PC-9 (cell line): ENCODE results near the gene TOGARAM2. TPM values are rescaled to one million over a fixed set of nuclear protein-coding genes. Genes with fewer than 3 reads are reported as not detected.

Experiments
- Bru-seq: library from RNA; stranded (reverse); fragments of 400-500 nt; gene quantifications from one replicate; lab custom pipeline; 2021; lab: Mats Ljungman, UMichigan
- BruChase-seq, 2 experiments: library from RNA; stranded (reverse); fragments of 400-500 nt; gene quantifications; one replicate each; lab custom pipeline; 2021; lab: Mats Ljungman, UMichigan
- BruUV-seq: library from RNA; stranded (reverse); fragments of 400-500 nt; replicated peaks from 2 replicates; lab custom pipeline; 2021; lab: Mats Ljungman, UMichigan
- CTCF ChIA-PET: fragments of 300-600 bp; sonication (Branson Sonifier 250); formaldehyde crosslinking; loops from one replicate; lab custom pipeline; 2022; ENCODE audit warnings: antibody characterized with exemption; lab: Charles Lee
- POLR2A ChIA-PET: fragments of 300-600 bp; sonication (Branson Sonifier 250); formaldehyde crosslinking; loops from one replicate; lab custom pipeline; 2022; ENCODE audit warnings: antibody characterized with exemption; ENCODE audit not compliant: unreplicated experiment; lab: Charles Lee
- DNase-seq, 2 experiments: peaks; one replicate each; pipeline versions ENCODE4 v3.0.0 to v3.0.0-alpha.2; 2015 to 2022; ENCODE audit warnings: mixed read lengths in 1 of 2
- H2AFZ ChIP-seq: fragments of 200-600 bp; sonication (generic); 2 replicates; pipeline ENCODE4 v1.8.1; 2017; ENCODE audit warnings: antibody characterized with exemption
- H3F3A ChIP-seq: fragments of 200-600 bp; sonication (generic); 2 replicates; pipeline ENCODE4 v1.8.1; 2017; ENCODE audit warnings: antibody characterized with exemption, mild to moderate bottlenecking, low read depth; ENCODE audit not compliant: insufficient read depth
- H3K27ac ChIP-seq: fragments of 200-600 bp; sonication (generic); 2 replicates; pipeline ENCODE4 v1.6.1; 2016; ENCODE audit warnings: mixed run types
- H3K27me3 ChIP-seq: fragments of 200-600 bp; sonication (generic); 2 replicates; pipeline ENCODE4 v1.6.1; 2016; ENCODE audit warnings: low read depth, mixed run types; ENCODE audit not compliant: insufficient read depth
- H3K36me3 ChIP-seq: fragments of 200-600 bp; sonication (generic); 2 replicates; pipeline ENCODE4 v1.6.1; 2016; ENCODE audit warnings: low read depth, mixed run types
- H3K4me1 ChIP-seq: fragments of 200-600 bp; sonication (generic); replicated peaks from 2 replicates; pipeline ENCODE4 v1.6.1; 2016; ENCODE audit warnings: mixed run types; ENCODE audit not compliant: insufficient read depth
- H3K4me2 ChIP-seq: fragments of 200-600 bp; sonication (generic); 2 replicates; pipeline ENCODE4 v1.6.1; 2017; ENCODE audit warnings: mixed run types
- H3K4me3 ChIP-seq: fragments of 200-600 bp; sonication (generic); 2 replicates; pipeline ENCODE4 v1.6.1; 2016; ENCODE audit warnings: mixed run types
- H3K79me2 ChIP-seq: fragments of 200-600 bp; sonication (generic); 2 replicates; pipeline ENCODE4 v1.6.1; 2017; ENCODE audit warnings: low read depth, mixed run types
- H3K9me2 ChIP-seq: fragments of 200-600 bp; sonication (generic); 2 replicates; pipeline ENCODE4 v1.8.1; 2017; ENCODE audit warnings: mild to moderate bottlenecking; ENCODE audit not compliant: insufficient read depth
- H3K9me3 ChIP-seq: fragments of 200-600 bp; sonication (generic); 2 replicates; pipeline ENCODE4 v1.8.1; 2016; ENCODE audit warnings: low read depth; ENCODE audit not compliant: insufficient read depth
- H4K20me1 ChIP-seq: fragments of 200-600 bp; sonication (generic); 2 replicates; pipeline ENCODE4 v1.8.1; 2017; ENCODE audit not compliant: insufficient read depth
- EZH2 ChIP-seq: fragments of 200-600 bp; sonication (generic); IDR thresholded peaks from 2 replicates; pipeline ENCODE4 v1.8.0; 2017; ENCODE audit warnings: antibody characterized with exemption, low read depth
- intact Hi-C: fragments of 100-400 bp; cut with micrococcal nuclease; formaldehyde crosslinking; loops from one replicate; pipeline ENCODE4 v1.10.0; 2022; ENCODE audit not compliant: unreplicated experiment
- long read RNA-seq: library from polyadenylated mRNA; stranded (forward); transcript quantifications from one replicate; pipeline ENCODE4 v2.0.0, GENCODE V29; 2022
- total RNA-seq: library from RNA; stranded (reverse); gene quantifications from 2 replicates; pipeline ENCODE4 v1.2.3, GENCODE V29; 2021
- TF ChIP-seq, protein P1 (sequence below): fragments of 200-600 bp; sonication (generic); conservative IDR thresholded peaks from 2 replicates; pipeline ENCODE4 v1.6.1; 2017; ENCODE audit warnings: mixed run types, antibody characterized with exemption, mild to moderate bottlenecking, moderate library complexity

The TOGARAM2 gene
- 0.44 and 0.45 TPM in 2 replicates for total RNA-seq
- Bru-seq, nascent RNA: percentile 18 among the genes with signal in this experiment
- BruChase-seq, experiment 1, labeled RNA remaining after a 2-hour chase: percentile 17 among the genes with signal in this experiment
- percentile 23 among the genes with signal in this experiment for BruChase-seq, experiment 2, labeled RNA remaining after a 6-hour chase
- long read RNA-seq: 0 reads

- no peak within 1 kb of the TSS for H2AFZ ChIP-seq
- no peaks in the 10 kb centered on the region for H3K79me2 ChIP-seq
- H3K9me2 ChIP-seq: no peaks in the 10 kb centered on the region
- no peak within 1 kb of the TSS for H3K4me2 ChIP-seq
- H3K4me3 ChIP-seq: no peak within 1 kb of the TSS
- BruUV-seq: no TSS peak
- H3K36me3 ChIP-seq: no peaks in the 10 kb centered on the region
- H3K9me3 ChIP-seq: no peaks in the 10 kb centered on the region
- no peak for DNase-seq
- H3K27me3 ChIP-seq: no peaks in the 10 kb centered on the region
- H3K4me1 ChIP-seq: peaks cover 31% of the 10 kb centered on the region
- intact Hi-C loops: no loop called here
- ChIA-PET POLR2A (no interaction called here), CTCF (no interaction called here)
- H3F3A ChIP-seq: peaks cover 8% of the 10 kb centered on the region; the same call in 1 of the 2 replicates
- no peak for TF ChIP-seq EZH2
- TF ChIP-seq, protein P1, sequence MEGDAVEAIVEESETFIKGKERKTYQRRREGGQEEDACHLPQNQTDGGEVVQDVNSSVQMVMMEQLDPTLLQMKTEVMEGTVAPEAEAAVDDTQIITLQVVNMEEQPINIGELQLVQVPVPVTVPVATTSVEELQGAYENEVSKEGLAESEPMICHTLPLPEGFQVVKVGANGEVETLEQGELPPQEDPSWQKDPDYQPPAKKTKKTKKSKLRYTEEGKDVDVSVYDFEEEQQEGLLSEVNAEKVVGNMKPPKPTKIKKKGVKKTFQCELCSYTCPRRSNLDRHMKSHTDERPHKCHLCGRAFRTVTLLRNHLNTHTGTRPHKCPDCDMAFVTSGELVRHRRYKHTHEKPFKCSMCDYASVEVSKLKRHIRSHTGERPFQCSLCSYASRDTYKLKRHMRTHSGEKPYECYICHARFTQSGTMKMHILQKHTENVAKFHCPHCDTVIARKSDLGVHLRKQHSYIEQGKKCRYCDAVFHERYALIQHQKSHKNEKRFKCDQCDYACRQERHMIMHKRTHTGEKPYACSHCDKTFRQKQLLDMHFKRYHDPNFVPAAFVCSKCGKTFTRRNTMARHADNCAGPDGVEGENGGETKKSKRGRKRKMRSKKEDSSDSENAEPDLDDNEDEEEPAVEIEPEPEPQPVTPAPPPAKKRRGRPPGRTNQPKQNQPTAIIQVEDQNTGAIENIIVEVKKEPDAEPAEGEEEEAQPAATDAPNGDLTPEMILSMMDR: no peak
- H4K20me1 ChIP-seq: no peaks in the 10 kb centered on the region
- no peak within 1 kb of the TSS for H3K27ac ChIP-seq
Observed at GRCh38 chr2:28981016-28981441, at the start of gene TOGARAM2. Gene TOGARAM2, plus strand, starts transcription at chr2:28981298. Its CDS starts 13,537 bp downstream, at chr2:28994835.

GRCh38 chr2:28934769-28935168, 46.3 kb upstream of the TOGARAM2 start:
- no peaks in the 10 kb centered on the region for H3K9me3 ChIP-seq
- peaks cover 28% of the 10 kb centered on the region for H3K79me2 ChIP-seq
- H2AFZ ChIP-seq: no peak overlapping the region
- ChIA-PET CTCF (no interaction called here), POLR2A (no interaction called here)
- no peak overlapping the region for H3K27ac ChIP-seq
- intact Hi-C loops: loop anchor here (10.0 kb wide), 1 partner anchor 110 kb away; no protein-coding TSS in a partner anchor
- peaks cover 75% of the 10 kb centered on the region for H3K36me3 ChIP-seq
- DNase-seq: no peak
- no peak overlapping the region for H3K4me3 ChIP-seq
- H3F3A ChIP-seq: peaks cover 59% of the 10 kb centered on the region
- no peaks in the 10 kb centered on the region for H3K27me3 ChIP-seq
- no TSS peak for BruUV-seq
- H4K20me1 ChIP-seq: peaks cover 86% of the 10 kb centered on the region
- no peaks in the 10 kb centered on the region for H3K4me1 ChIP-seq
- no peak overlapping the region for H3K4me2 ChIP-seq
- H3K9me2 ChIP-seq: no peaks in the 10 kb centered on the region
- TF ChIP-seq EZH2: no peak
- TF ChIP-seq, protein P1: no peak

DNA sequence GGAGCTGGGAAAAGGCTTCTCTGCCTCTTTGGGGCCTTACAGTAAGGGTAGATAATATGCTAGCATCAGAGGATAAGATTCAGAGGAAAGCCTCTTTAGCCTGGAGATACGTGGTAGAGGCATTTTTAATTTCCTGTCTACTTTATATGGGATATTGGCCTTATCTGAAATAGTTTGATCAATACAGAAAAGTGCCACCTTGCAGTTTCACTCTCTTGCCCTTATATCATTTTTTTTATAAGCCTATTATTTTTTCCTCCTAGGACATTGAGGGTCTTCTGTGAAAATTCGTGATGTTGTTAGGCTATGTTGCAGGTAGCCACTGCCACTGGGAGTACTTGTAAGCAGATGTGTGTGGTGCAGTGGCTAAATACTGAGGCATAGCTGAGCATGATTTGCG, 40.1 kb upstream of the TOGARAM2 start:
- Histone ChIP-seq H3K4me1 (no peaks in the 10 kb centered on the region), H3K27me3 (no peaks in the 10 kb centered on the region), H3K4me3 (no peak overlapping the region), H3K27ac (no peak overlapping the region), H4K20me1 (peaks cover 57% of the 10 kb centered on the region), H3F3A (peaks cover 56% of the 10 kb centered on the region), H3K36me3 (peaks cover 88% of the 10 kb centered on the region), H3K9me2 (no peaks in the 10 kb centered on the region), H3K9me3 (no peaks in the 10 kb centered on the region), H3K4me2 (no peak overlapping the region), H3K79me2 (peaks cover 7% of the 10 kb centered on the region; the same call in 1 of the 2 replicates), H2AFZ (no peak overlapping the region)
- no TSS peak for BruUV-seq
- ChIA-PET POLR2A (interaction anchor here (0.7 kb wide), 1 partner anchor 80 kb away, joined by 17 read pairs; no protein-coding TSS in a partner anchor), CTCF (no interaction called here)
- DNase-seq: no peak
- no peak for TF ChIP-seq EZH2
- TF ChIP-seq, protein P1: no peak
- intact Hi-C loops: no loop called here
